ENCODE results near the gene MAN2A2.

- TF ChIP-seq EZH2phosphoT487 (IDR thresholded peaks at IDR 0.05; ENCODE audit: borderline replicate concordance, low read depth, low read length), result no peak
- TF ChIP-seq, protein P1, sequence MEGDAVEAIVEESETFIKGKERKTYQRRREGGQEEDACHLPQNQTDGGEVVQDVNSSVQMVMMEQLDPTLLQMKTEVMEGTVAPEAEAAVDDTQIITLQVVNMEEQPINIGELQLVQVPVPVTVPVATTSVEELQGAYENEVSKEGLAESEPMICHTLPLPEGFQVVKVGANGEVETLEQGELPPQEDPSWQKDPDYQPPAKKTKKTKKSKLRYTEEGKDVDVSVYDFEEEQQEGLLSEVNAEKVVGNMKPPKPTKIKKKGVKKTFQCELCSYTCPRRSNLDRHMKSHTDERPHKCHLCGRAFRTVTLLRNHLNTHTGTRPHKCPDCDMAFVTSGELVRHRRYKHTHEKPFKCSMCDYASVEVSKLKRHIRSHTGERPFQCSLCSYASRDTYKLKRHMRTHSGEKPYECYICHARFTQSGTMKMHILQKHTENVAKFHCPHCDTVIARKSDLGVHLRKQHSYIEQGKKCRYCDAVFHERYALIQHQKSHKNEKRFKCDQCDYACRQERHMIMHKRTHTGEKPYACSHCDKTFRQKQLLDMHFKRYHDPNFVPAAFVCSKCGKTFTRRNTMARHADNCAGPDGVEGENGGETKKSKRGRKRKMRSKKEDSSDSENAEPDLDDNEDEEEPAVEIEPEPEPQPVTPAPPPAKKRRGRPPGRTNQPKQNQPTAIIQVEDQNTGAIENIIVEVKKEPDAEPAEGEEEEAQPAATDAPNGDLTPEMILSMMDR (conservative IDR thresholded peaks at IDR 0.05; ENCODE audit: low read length), result no peak
Measured at GRCh38 chr15:90959028-90959595, 56.0 kb downstream of the MAN2A2 start.

Measured in OCI-LY7 (cell line).